Cardiac septum (tissue), 1 donor: ENCODE data around the gene SNX3. TPM values are rescaled to one million over a fixed set of nuclear protein-coding genes. Genes with fewer than 3 reads are reported as not detected.

Source experiments
- DNase-seq: peaks from one replicate; pipeline ENCODE4 v3.0.0-alpha.2; 2020; ENCODE audit warnings: low spot score
- intact Hi-C: fragments of 100-400 bp; cut with DNase I; formaldehyde crosslinking; loops from one replicate; pipeline ENCODE4 v1.14.0; 2022
- total RNA-seq: library from RNA; stranded (reverse); fragmentation: NEBNext Ultra II Directional; extraction: Animal tissue kit (Norgen Biotek cat#: 25700); gene quantifications from one replicate; pipeline ENCODE4 v1.2.1, GENCODE V29; 2021
- donor health status: DM: no; HTN: no; CAD: no.

SNX3 gene
- total RNA-seq, 1 donor from 2014 or later: 220 TPM

DNA sequence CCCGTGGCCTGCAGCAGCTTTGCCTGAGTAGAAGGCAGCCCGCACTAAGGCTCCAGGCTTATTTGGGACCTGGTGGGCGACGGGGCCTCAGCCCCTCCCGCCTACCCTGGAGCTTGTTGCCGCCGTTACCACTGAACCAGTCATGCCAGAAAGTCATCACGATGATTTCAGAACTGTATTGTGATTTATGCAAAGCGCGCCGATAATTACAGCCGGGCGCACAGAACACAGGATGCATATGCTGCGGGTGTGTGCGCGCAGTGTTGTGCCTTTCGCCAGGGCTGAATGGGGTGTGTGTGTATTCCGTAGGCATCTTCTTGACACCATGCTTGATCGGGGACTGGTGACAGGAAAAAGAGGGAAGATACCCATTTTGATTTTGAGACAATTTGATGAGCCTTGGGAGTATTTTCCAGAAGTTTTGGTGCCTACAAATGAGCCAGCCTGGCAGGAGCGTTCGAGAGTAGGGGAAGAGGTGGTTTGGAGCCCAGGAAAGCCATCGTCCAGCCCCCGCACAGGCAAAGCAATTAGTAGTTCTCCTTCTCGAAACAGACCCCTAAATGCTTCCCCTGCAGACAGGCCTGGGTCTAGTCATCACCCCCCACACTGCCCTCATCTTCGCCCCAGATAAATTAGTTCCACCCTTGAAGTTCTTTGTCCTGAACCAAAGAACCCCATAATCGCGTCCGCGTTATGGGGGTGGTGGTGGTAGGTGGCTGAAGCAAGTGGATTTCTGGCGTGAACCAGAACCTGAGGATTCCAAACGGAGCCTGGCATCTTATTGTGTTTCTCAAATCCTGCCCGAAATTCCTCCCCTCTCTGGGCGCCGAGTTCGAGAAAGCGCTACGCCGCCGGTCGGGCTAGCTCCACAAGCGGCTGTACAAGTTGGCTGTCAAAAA lies 96.9 kb downstream of the SNX3 start:
- intact Hi-C loops: no loop called here
- no peak for DNase-seq

DNA sequence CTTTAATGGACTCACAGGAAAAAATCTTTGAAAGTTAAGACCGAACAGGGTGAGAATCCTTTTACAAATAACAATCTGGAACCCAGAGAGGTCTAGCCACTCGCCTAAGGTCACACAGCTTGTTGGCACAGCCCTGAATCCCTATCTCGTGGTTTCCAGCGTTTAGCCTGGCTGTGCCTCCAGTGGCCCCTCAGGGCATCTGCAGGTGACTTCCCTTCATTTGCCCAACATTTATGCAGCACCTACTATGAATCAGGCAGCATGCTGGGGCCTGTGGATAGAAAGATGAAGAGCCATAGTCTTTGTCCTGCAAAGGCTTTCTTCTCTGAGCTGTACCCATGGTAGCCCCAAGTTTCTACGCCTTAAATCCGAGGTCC lies 97.6 kb downstream of the SNX3 start:
- DNase-seq: no peak
- intact Hi-C loops: no loop called here

DNA sequence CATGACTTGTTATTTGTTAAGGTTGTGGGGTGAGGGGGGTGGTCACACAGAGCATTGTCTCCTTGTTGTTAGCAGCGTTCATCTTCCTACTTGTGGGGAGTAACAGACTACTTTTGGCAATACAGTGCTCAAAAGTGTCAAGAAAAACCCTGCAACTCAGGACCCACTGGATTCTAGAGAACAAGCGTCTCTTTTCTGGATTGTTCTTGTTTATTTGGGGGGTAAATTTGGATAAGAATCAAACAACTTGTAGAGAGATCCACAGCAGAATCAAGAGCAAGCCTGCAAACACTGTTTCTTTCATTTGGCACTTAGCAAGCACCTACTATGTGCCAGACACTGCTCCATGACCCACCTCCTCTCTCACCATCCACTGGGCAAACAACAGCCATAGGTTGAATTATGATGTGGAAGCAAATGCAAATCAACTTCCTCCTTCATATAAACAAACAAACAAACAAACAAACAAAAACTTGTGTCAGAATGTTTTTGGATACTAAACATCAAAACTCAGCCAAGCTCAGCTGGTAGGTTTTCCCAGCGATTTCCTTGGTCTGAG lies 99.0 kb downstream of the SNX3 start:
- intact Hi-C loops: no loop called here

More for the DNA sequence above, 99.0 kb downstream of the SNX3 start:
- DNase-seq: no peak

Other genes with a start within 250 kb of the SNX3 start
- gene OSTM1, start 186.3 kb downstream of the SNX3 start, total RNA-seq: 53.4 TPM
- 0.08 TPM for gene NR2E1, start 95.0 kb downstream of the SNX3 start, total RNA-seq
- gene AFG1L, start 34.0 kb upstream of the SNX3 start, total RNA-seq: 11.9 TPM